Spleen (tissue), 11 donors: ENCODE data around the gene RIC8B. TPM values are rescaled to one million over a fixed set of nuclear protein-coding genes. Genes with fewer than 3 reads are reported as not detected.
"Not testable (repeated sequence)": the region's sequence is repeated elsewhere in the genome, so short reads cannot be mapped to it uniquely, and the experiment has no call there.

Experiments
- DNase-seq: peaks from one replicate; pipeline ENCODE4 v3.0.0-alpha.2; 2020
- H3K27ac ChIP-seq, 8 donors: fragments of 200-600 bp; sonication (generic) in 7 of 8; 1 replicate in 4 of 8; 2 replicates in 4 of 8; pipeline versions ENCODE4 v1.5.0 to v1.8.0; 2016 to 2021; ENCODE audit warnings: inconsistent platforms in 4 of 8, mild to moderate bottlenecking in 4 of 8, moderate library complexity in 1 of 8
- H3K27me3 ChIP-seq, 7 donors: fragments of 200-600 bp; sonication (generic) in 6 of 7; replicated peaks in 1 of 7; 1 replicate in 4 of 7; 2 replicates in 3 of 7; pipeline versions ENCODE4 v1.5.0 to v1.8.0; 2016 to 2021; ENCODE audit warnings: inconsistent platforms in 3 of 7, mild to moderate bottlenecking in 1 of 7
- H3K36me3 ChIP-seq, 6 donors: fragments of 200-600 bp; sonication (generic) in 5 of 6; 1 replicate in 4 of 6; 2 replicates in 2 of 6; pipeline versions ENCODE4 v1.5.0 to v1.8.0; 2016 to 2021; ENCODE audit warnings: inconsistent platforms in 2 of 6
- H3K4me1 ChIP-seq, 6 donors: fragments of 200-600 bp; sonication (generic) in 5 of 6; 1 replicate in 3 of 6; 2 replicates in 3 of 6; pipeline versions ENCODE4 v1.5.0 to v1.8.0; 2016 to 2021; ENCODE audit warnings: inconsistent platforms in 3 of 6
- H3K4me3 ChIP-seq, 8 donors: fragments of 200-600 bp; sonication (generic) in 7 of 8; 1 replicate in 4 of 8; 2 replicates in 4 of 8; pipeline versions ENCODE4 v1.5.0 to v1.8.0; 2016 to 2021; ENCODE audit warnings: inconsistent platforms in 4 of 8, mild to moderate bottlenecking in 4 of 8, moderate library complexity in 2 of 8
- H3K9me3 ChIP-seq, 8 donors: fragments of 200-600 bp; sonication (generic) in 7 of 8; 1 replicate in 4 of 8; 2 replicates in 4 of 8; pipeline versions ENCODE4 v1.5.0 to v1.8.0; 2016 to 2021; ENCODE audit warnings: inconsistent platforms in 4 of 8
- CTCF ChIP-seq, 11 experiments: fragments of 200-600 bp in 7 of 11; fragments of 450-650 bp in 4 of 11; sonication (generic) in 4 of 11; IDR thresholded peaks in 8 of 11; conservative IDR thresholded peaks in 3 of 11; 1 replicate in 7 of 11; 2 replicates in 4 of 11; pipeline versions ENCODE4 v1.4.0 to v1.8.0; 2016 to 2021; ENCODE audit warnings: antibody characterized with exemption in 11 of 11, inconsistent platforms in 4 of 11, mild to moderate bottlenecking in 1 of 11
- POLR2A ChIP-seq, 3 donors: fragments of 450-650 bp; IDR thresholded peaks; one replicate each; pipeline ENCODE4 v1.5.1; 2017; ENCODE audit warnings: antibody characterized with exemption in 3 of 3, mild to moderate bottlenecking in 1 of 3
- POLR2AphosphoS5 ChIP-seq, 3 donors: sonication (generic); formaldehyde crosslinking; IDR thresholded peaks; one replicate each; pipeline ENCODE4 v1.5.1; 2017; ENCODE audit warnings: antibody characterized with exemption in 3 of 3
- WGBS, 5 donors: extraction: QIAGEN DNeasy Blood & Tissue Kit in 3 of 5; methylation state at CpG; one replicate each; pipeline versions ENCODE4 v1.1.5 to v1.1.7; 2013 to 2018; 5-methylcytosine and 5-hydroxymethylcytosine counted together
- intact Hi-C: fragments of 100-400 bp; cut with DNase I; formaldehyde crosslinking; loops from one replicate; pipeline ENCODE4 v1.15.0; 2023; ENCODE audit warnings: low total_unique reads
- polyA plus RNA-seq, 3 donors: library from polyadenylated mRNA; stranded (reverse); fragments of 200-250 nt; gene quantifications; one replicate each; pipeline ENCODE4 v1.2.1, GENCODE V29; 2013
- total RNA-seq, 7 donors: library from RNA; depleted of rRNA in 3 of 7; stranded (reverse); fragments of >200 nt in 3 of 7; fragmentation: NEBNext Ultra II Directional in 4 of 7; extraction: Animal tissue kit (Norgen Biotek cat#: 25700) in 4 of 7; gene quantifications; one replicate each; pipeline versions ENCODE4 v1.1.0 to v1.2.1, GENCODE V29; 2016 to 2021
- donor health status: healthy with polysubstance abuse.
- donor health status: DM: no; HTN: no; CAD: no; lungs with moderate emphysema.
- donor health status: DM: no; HTN: no; CAD: no.
- donor health status: Bipolar disorder and iron deficiency.
- donor health status: healthy.
- donor health status: DM: no; HTN: no; CAD: no.
- donor health status: DM: yes; HTN: yes; CAD: no.

The RIC8B gene
- total and polyA plus RNA-seq, 10 donors, result 1.9 to 21.3 (median 14.1) TPM

- Histone ChIP-seq H3K27ac (no peak overlapping the region), H3K9me3 (no peaks in the 10 kb centered on the region), H3K27me3 (peaks cover 0 to 99% (median 31%) of the 10 kb centered on the region in 7 donors), H3K36me3 (no peaks in the 10 kb centered on the region), H3K4me1 (peaks cover 0 to 41% (median 8%) of the 10 kb centered on the region in 6 donors), H3K4me3 (no peak overlapping the region)
- DNase-seq, result no peak
- WGBS, 5 donors, result 57 to 89% (median 78%) methylated on average over 5 of the region's 5 CpGs
- no peak for TF ChIP-seq POLR2AphosphoS5 (IDR thresholded peaks at IDR 0.05)
- no peak for TF ChIP-seq CTCF (IDR thresholded peaks at IDR 0.05 in 8 of 11, conservative IDR thresholded peaks at IDR 0.05 in 3 of 11)
- no peak for TF ChIP-seq POLR2A (IDR thresholded peaks at IDR 0.05)
- intact Hi-C loops, result no loop called here
Measured at GRCh38 chr12:106915635-106916026, 141.1 kb downstream of the RIC8B start.

- H3K27ac ChIP-seq, result no peak overlapping the region
- no peak overlapping the region for H3K4me3 ChIP-seq
- TF ChIP-seq CTCF (IDR thresholded peaks at IDR 0.05 in 8 of 11, conservative IDR thresholded peaks at IDR 0.05 in 3 of 11), result no peak
- peak in 1 of 3 donors; percentile 8 for TF ChIP-seq POLR2AphosphoS5 (IDR thresholded peaks at IDR 0.05)
- WGBS, 5 donors, result 34 to 53% (median 44%) methylated on average over 7 of the region's 7 CpGs
- DNase-seq, result no peak
- intact Hi-C loops, result no loop called here
- H3K27me3 ChIP-seq, result peaks cover 0 to 99% (median 14%) of the 10 kb centered on the region in 7 donors
- H3K36me3 ChIP-seq, result no peaks in the 10 kb centered on the region
- H3K4me1 ChIP-seq, result peaks cover 0 to 34% (median 5%) of the 10 kb centered on the region in 6 donors
- no peaks in the 10 kb centered on the region for H3K9me3 ChIP-seq
Measured at GRCh38 chr12:106917503-106917902, 143.0 kb downstream of the RIC8B start.

- WGBS, 5 donors, result 8 to 21% (median 12%) methylated on average over 3 of the region's 3 CpGs
- Histone ChIP-seq H3K27me3 (peaks cover 0 to 99% (median 5%) of the 10 kb centered on the region in 7 donors), H3K4me1 (peaks cover 0 to 34% (median 5%) of the 10 kb centered on the region in 6 donors), H3K9me3 (peaks cover 0 to 7% (median 4%) of the 10 kb centered on the region in 8 donors), H3K4me3 (no peak overlapping the region), H3K27ac (no peak overlapping the region), H3K36me3 (no peaks in the 10 kb centered on the region)
- TF ChIP-seq POLR2AphosphoS5 (IDR thresholded peaks at IDR 0.05) (no peak), CTCF (IDR thresholded peaks at IDR 0.05 in 8 of 11, conservative IDR thresholded peaks at IDR 0.05 in 3 of 11) (peak in 4 of 11 experiments; percentile 13 to 29 (median 22))
- DNase-seq, result no peak
- intact Hi-C loops, result no loop called here
Measured at GRCh38 chr12:106918746-106919145, 144.3 kb downstream of the RIC8B start.

- H3K27ac ChIP-seq, result no peak overlapping the region
- no peak for DNase-seq
- 37 to 41% (median 38%) methylated on average over 4 of the region's 4 CpGs for WGBS, 5 donors
- no peak overlapping the region for H3K4me3 ChIP-seq
- peaks cover 0 to 28% (median 5%) of the 10 kb centered on the region in 6 donors for H3K4me1 ChIP-seq
- H3K9me3 ChIP-seq, result peaks cover 0 to 15% (median 7%) of the 10 kb centered on the region in 8 donors
- TF ChIP-seq CTCF (IDR thresholded peaks at IDR 0.05 in 8 of 11, conservative IDR thresholded peaks at IDR 0.05 in 3 of 11) (peak in 10 of 11 experiments; percentile 24 to 79 (median 64)), POLR2AphosphoS5 (IDR thresholded peaks at IDR 0.05) (no peak), POLR2A (IDR thresholded peaks at IDR 0.05) (no peak)
- intact Hi-C loops, result loop anchor here (5.0 kb wide), 1 partner anchor 533 kb away; no protein-coding TSS in a partner anchor
- peaks cover 0 to 99% (median 5%) of the 10 kb centered on the region in 7 donors for H3K27me3 ChIP-seq
- H3K36me3 ChIP-seq, result no peaks in the 10 kb centered on the region
Measured at GRCh38 chr12:106919910-106920544, 145.5 kb downstream of the RIC8B start.

GRCh38 chr12:106921976-106922375 is 147.5 kb downstream of the RIC8B start:
- H3K27ac ChIP-seq, DNase-seq, H3K36me3 ChIP-seq, H3K4me3 ChIP-seq: not testable (repeated sequence)
- H3K27me3 ChIP-seq, result peaks cover 0 to 99% (median 3%) of the 10 kb centered on the region in 7 donors
- H3K9me3 ChIP-seq, result peaks cover 0 to 15% (median 7%) of the 10 kb centered on the region in 8 donors
- intact Hi-C loops, result loop anchor here (5.0 kb wide), 1 partner anchor 535 kb away; no protein-coding TSS in a partner anchor
- 68 to 86% (median 80%) methylated on average over 2 of the region's 2 CpGs for WGBS, 5 donors
- H3K4me1 ChIP-seq, result peaks cover 0 to 25% (median 5%) of the 10 kb centered on the region in 6 donors

GRCh38 chr12:106923594-106923993 is 149.1 kb downstream of the RIC8B start:
- not testable (repeated sequence) for H3K4me3 ChIP-seq, H3K36me3 ChIP-seq, H3K27ac ChIP-seq, DNase-seq
- H3K27me3 ChIP-seq, result peaks cover 0 to 99% (median 12%) of the 10 kb centered on the region in 7 donors
- peaks cover 0 to 15% (median 7%) of the 10 kb centered on the region in 8 donors for H3K9me3 ChIP-seq
- peaks cover 0 to 15% (median 0%) of the 10 kb centered on the region in 6 donors for H3K4me1 ChIP-seq
- intact Hi-C loops, result loop anchor here (5.0 kb wide), 1 partner anchor 536 kb away; no protein-coding TSS in a partner anchor
- WGBS, 5 donors, result 79 to 87% (median 83%) methylated on average over 2 of the region's 2 CpGs
